Activated T-helper 2 cell treated with anti-CD3 and anti-CD28 coated beads, Interferon-gamma antibody, Interleukin-2, Interleukin-4, amounts not matched to agents 10 μg/mL and 5 μg/mL and 100 μg/mL, durations not matched to agents 14 hours and 24 hours and 36 hours (primary cell): ENCODE measurements around the gene IZUMO2. TPM values are rescaled to one million over a fixed set of nuclear protein-coding genes. Genes with fewer than 3 reads are reported as not detected.

Source experiments
- DNase-seq: peaks from one replicate; pipeline ENCODE4 v3.0.0; 2021; ENCODE audit warnings: low spot score
- H3K27ac Mint-ChIP-seq: one replicate; pipeline ENCODE4 v1.8.0; 2021; ENCODE audit warnings: mixed read lengths
- H3K27me3 Mint-ChIP-seq: one replicate; pipeline ENCODE4 v1.8.0; 2021; ENCODE audit warnings: low read depth, mixed read lengths
- H3K36me3 Mint-ChIP-seq: one replicate; pipeline ENCODE4 v1.8.0; 2021; ENCODE audit warnings: low read depth, mixed read lengths
- H3K4me1 Mint-ChIP-seq: one replicate; pipeline ENCODE4 v1.8.0; 2021; ENCODE audit warnings: low read depth, mixed read lengths
- H3K4me3 Mint-ChIP-seq: one replicate; pipeline ENCODE4 v1.8.0; 2021; ENCODE audit warnings: low read depth, mild to moderate bottlenecking, moderate library complexity, mixed read lengths
- H3K9me3 Mint-ChIP-seq: one replicate; pipeline ENCODE4 v1.8.0; 2021; ENCODE audit warnings: mixed read lengths
- intact Hi-C: fragments of 100-400 bp; cut with micrococcal nuclease; formaldehyde crosslinking; loops from one replicate; pipeline ENCODE4 v1.15.1; 2023
- total RNA-seq: library from RNA; stranded (reverse); gene quantifications from 2 replicates; pipeline ENCODE4 v1.2.3, GENCODE V29; 2022

Gene IZUMO2
- total RNA-seq, 1 donor from 2014 or later = not detected

DNA sequence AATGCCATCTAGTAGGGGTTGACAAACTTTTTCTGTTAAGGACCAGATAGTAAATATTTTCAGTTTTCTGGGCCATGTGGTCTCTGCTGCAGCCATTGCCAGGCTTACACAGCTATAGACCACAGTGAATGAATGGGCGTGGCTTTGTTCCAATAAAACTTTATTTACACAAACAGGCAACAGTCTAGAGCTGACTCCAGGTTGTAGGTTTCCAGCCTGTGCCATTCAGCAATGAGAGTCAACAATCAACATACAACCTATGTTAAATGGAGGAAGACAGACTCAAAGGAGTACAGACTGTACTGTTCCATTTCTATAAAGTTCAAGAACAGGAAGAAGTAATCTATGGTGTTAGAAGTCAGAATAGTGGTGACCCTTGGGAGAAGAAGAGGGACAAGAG lies 15.2 kb upstream of the IZUMO2 start:
- no peak for DNase-seq
- H3K27me3 Mint-ChIP-seq = no peaks in the 10 kb centered on the region
- no peaks in the 10 kb centered on the region for H3K9me3 Mint-ChIP-seq
- H3K27ac Mint-ChIP-seq = no peak overlapping the region
- intact Hi-C loops = no loop called here
- no peaks in the 10 kb centered on the region for H3K36me3 Mint-ChIP-seq
- peaks cover under 1% of the 10 kb centered on the region for H3K4me1 Mint-ChIP-seq
- H3K4me3 Mint-ChIP-seq = no peak overlapping the region

DNA sequence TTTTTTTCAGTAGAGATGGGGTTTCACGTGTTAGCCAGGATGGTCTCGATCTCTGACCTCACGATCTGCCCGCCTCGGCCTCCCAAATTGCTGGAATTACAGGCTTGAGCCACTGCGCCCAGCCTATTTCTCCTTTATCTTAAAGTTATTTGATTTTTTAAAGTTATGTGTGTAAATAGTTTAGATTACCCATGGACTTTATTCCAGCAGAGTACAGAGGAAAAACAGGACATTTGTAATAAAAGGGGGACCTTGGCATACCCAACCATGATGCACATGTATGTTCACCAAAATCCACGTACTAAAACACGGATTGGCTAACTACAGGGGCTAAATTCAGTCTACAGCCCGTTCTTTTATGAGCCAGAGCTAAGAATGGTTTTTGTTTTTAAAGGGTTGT lies 13.7 kb upstream of the IZUMO2 start:
- H3K36me3 Mint-ChIP-seq = no peaks in the 10 kb centered on the region
- no peaks in the 10 kb centered on the region for H3K27me3 Mint-ChIP-seq
- H3K4me1 Mint-ChIP-seq = peaks cover 3% of the 10 kb centered on the region
- H3K4me3 Mint-ChIP-seq = no peak overlapping the region
- H3K9me3 Mint-ChIP-seq = no peaks in the 10 kb centered on the region
- DNase-seq = no peak
- intact Hi-C loops = no loop called here
- no peak overlapping the region for H3K27ac Mint-ChIP-seq

DNA sequence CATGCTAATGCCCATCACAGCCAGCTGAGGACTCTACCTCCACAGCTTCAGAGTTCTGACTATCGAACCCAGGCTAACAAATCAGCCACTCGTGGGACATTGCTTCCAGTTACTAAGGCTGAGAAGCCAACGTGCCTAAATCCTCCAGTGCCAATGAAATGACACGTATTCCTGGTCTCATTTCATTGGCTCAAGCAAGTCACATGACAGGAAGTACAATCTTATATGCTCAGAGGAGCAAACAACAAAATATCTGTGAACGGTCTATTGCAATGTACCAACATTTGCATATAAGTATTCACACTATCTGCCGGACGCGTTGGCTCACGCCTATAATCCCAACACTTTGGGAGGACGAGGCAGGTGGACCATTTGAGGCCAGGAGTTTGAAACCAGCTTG lies 12.8 kb upstream of the IZUMO2 start:
- Mint-ChIP-seq H3K27me3 (no peaks in the 10 kb centered on the region), H3K4me3 (no peak overlapping the region), H3K27ac (no peak overlapping the region), H3K36me3 (no peaks in the 10 kb centered on the region), H3K4me1 (peaks cover 3% of the 10 kb centered on the region), H3K9me3 (no peaks in the 10 kb centered on the region)
- intact Hi-C loops = no loop called here
- DNase-seq = no peak

DNA sequence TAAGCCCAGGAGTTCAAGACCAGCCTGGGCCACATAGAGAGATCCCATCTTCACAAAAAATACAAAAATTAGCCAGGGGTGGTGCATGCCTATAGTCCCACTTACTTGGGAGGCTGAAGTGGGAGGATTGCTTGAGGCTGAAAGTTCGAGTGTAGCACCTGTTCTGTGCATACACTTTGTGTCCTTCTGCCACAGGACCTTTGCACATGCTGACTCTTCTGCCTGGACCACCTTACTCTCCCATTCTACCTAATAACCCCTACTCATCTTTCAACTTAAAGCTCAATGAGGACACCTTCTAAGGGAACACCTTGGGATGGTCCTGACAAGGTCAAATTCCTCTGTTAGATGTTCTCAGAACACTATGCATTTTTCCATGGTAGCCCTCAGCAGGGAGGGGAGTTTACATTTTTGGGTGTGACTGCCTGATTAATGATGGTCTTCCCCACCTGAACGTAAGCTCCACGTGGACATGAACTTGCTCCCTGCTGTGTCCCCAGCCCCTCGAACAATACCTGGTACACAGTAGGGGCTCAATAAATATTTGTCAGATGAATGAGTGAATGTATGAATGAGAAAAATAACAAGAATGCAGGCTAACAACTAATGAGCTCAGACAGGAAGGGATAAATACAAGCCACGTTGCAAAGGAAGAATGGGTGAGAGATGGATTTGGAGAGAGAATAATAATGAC lies 11.2 kb upstream of the IZUMO2 start:
- intact Hi-C loops = no loop called here
- Mint-ChIP-seq H3K4me3 (no peak overlapping the region), H3K27ac (no peak overlapping the region), H3K9me3 (no peaks in the 10 kb centered on the region), H3K27me3 (no peaks in the 10 kb centered on the region), H3K36me3 (no peaks in the 10 kb centered on the region), H3K4me1 (peaks cover 3% of the 10 kb centered on the region)
- DNase-seq = no peak

DNA sequence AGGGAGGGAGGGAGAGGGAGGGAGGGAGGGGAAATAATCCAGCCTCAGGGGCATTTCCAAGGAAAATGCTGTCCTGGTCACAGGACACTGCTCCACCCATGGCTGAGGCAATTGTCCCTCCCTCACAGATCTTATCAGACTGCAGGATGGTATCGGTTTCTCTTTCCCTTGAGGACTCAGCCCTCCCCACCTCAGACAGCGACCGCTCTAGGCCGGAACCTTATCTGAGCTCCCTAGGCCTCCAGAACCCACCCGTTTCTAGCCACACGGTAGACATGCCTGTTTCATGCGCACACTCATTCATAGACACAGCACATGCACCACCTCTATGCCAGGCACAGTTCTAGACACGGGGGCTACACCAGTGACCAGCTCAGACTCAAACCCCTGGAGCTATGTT lies 10.0 kb upstream of the IZUMO2 start:
- no peak overlapping the region for H3K27ac Mint-ChIP-seq
- H3K4me1 Mint-ChIP-seq = peaks cover 3% of the 10 kb centered on the region
- DNase-seq = peak; percentile 24
- no peaks in the 10 kb centered on the region for H3K27me3 Mint-ChIP-seq
- H3K9me3 Mint-ChIP-seq = no peaks in the 10 kb centered on the region
- no peak overlapping the region for H3K4me3 Mint-ChIP-seq
- intact Hi-C loops = no loop called here
- no peaks in the 10 kb centered on the region for H3K36me3 Mint-ChIP-seq

DNA sequence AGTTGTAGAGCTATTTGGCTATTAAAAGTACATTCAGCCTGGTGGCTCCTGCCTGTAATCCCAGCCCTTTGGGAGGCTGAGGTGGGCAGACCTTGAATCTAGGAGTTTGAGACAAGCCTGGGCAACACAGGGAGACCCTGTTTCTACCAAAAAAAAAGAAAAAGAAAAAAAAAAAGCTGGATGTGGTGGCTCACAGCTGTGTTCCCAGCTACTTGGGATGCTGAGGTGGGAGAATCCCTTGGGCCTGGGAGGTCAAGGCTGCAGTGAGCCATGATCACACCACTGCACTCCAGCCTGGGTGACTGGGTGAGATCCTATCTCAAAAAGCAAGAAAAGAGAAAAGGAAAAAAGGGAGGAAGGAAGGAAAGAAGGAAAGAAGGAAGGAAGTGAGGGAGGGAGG lies 9.6 kb upstream of the IZUMO2 start:
- H3K27me3 Mint-ChIP-seq = no peaks in the 10 kb centered on the region
- intact Hi-C loops = no loop called here
- no peak overlapping the region for H3K4me3 Mint-ChIP-seq
- H3K9me3 Mint-ChIP-seq = no peaks in the 10 kb centered on the region
- H3K36me3 Mint-ChIP-seq = no peaks in the 10 kb centered on the region
- H3K4me1 Mint-ChIP-seq = peaks cover 3% of the 10 kb centered on the region
- H3K27ac Mint-ChIP-seq = no peak overlapping the region
- DNase-seq = no peak

DNA sequence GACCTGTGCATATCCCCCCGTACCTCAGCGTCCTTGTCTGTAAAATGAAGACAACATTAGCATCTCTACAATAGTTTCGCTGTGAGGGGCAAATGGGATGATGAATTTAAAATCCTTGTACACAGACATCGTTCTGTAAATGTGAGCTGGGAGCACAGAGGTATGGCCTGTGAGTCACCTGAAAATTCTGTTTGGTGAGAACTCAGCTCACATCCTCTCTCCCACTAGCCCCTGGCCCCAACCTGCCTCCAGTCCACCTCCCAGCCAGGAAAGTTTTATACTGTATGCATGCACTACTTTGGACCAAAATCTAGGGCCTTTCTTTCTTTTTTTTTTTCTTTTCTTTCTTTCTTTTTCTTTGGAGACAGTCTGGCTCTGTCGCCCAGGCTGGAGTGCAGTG lies 8.7 kb upstream of the IZUMO2 start:
- intact Hi-C loops = no loop called here
- DNase-seq = no peak
- no peak overlapping the region for H3K4me3 Mint-ChIP-seq
- H3K4me1 Mint-ChIP-seq = peaks cover 3% of the 10 kb centered on the region
- no peaks in the 10 kb centered on the region for H3K27me3 Mint-ChIP-seq
- no peak overlapping the region for H3K27ac Mint-ChIP-seq
- no peaks in the 10 kb centered on the region for H3K36me3 Mint-ChIP-seq
- H3K9me3 Mint-ChIP-seq = no peaks in the 10 kb centered on the region

DNA sequence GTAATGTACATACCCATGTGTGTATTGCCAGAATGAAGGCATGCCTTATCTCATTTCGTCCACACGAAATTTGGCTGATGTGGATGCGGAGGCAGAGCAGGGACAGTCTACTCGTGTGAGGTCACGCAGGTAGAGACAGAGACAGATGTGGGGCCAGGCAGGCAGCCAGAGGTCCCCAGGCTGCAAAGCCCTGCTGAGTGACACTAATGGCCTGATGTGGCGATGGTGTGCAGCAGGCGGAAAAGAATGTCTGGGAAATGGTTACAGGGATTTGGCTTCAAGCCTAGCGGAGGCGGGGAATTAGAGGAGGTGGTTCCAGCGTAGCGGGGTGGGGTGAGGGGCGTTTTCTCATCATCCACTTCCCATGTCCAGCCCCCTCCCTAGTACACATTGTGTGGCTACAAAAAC lies 4.2 kb upstream of the IZUMO2 start:
- intact Hi-C loops = no loop called here
- no peak overlapping the region for H3K4me3 Mint-ChIP-seq
- H3K27ac Mint-ChIP-seq = no peak overlapping the region
- no peaks in the 10 kb centered on the region for H3K36me3 Mint-ChIP-seq
- H3K9me3 Mint-ChIP-seq = no peaks in the 10 kb centered on the region
- H3K4me1 Mint-ChIP-seq = no peaks in the 10 kb centered on the region
- no peak for DNase-seq
- no peaks in the 10 kb centered on the region for H3K27me3 Mint-ChIP-seq

DNA sequence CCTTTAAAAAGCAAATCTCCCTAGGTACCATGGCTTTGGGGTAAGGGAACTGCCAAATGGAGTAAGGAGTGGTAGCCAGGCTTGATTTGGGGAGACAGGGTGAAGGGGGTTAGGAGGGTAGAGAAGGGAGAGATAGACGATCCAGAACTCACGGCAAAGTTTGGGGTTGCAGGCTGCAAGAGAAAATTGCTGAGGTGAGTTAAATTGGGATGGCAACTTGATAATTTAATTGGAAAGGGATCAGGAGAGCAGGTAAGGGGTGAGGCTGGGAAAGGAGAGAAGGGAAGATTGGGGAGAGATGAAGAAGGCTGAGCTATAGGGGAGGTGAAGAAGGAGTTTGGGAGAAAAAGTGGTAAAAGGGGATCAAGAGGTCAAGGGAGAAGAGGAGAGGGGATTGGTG lies 4.0 kb downstream of the IZUMO2 start:
- Mint-ChIP-seq H3K4me3 (no peak overlapping the region), H3K27ac (no peak overlapping the region), H3K27me3 (no peaks in the 10 kb centered on the region), H3K9me3 (no peaks in the 10 kb centered on the region), H3K4me1 (no peaks in the 10 kb centered on the region), H3K36me3 (no peaks in the 10 kb centered on the region)
- DNase-seq = no peak
- intact Hi-C loops = no loop called here

DNA sequence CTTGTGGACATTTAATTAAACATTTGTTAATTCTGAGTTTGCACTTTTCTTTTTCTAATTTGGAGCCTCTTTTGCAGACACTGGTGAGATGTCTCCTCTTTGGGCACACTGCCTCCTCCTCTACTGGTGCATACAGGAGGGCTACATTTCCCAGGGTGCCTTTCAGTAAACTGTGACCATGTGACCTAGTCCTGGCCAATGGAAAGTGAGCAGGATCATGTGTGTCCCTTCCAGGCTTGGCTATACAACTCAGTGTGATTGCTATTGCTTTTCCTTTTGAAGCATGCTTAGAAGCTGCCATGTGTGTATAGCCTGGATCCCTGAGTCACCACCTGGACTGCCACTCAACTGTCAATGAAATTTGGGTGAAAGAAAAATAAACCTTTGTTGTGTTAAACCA lies 4.5 kb downstream of the IZUMO2 start:
- Mint-ChIP-seq H3K4me3 (no peak overlapping the region), H3K9me3 (no peaks in the 10 kb centered on the region), H3K36me3 (no peaks in the 10 kb centered on the region), H3K27ac (no peak overlapping the region), H3K27me3 (no peaks in the 10 kb centered on the region), H3K4me1 (no peaks in the 10 kb centered on the region)
- DNase-seq = no peak
- intact Hi-C loops = no loop called here

DNA sequence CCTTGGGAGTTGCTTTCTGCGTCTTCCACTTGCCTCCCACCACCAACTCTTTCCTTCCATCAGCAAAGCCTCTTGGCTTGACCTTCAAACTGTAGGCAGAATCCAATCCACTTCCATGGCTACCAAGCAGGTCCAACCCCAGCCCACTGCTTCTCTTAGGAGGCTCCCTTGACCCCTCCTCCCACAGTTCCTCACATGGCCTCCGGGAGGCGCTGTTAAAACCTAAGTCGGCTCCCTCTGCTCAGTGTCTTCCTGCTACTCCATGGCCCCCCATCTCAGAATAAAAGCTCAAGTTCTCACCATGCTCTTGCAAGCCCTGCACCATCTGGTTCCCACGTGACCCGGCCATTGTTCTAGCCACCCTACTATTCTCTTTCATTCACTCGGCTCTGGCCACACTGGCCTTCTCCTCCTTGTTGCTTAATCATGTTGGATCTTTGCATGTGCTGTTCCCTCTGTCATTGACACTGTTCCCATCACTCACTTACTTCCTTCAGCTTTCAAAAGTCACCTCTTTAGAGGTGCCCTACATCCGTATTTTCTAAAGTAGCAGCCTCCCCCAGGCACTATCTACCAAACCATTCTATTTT lies 7.5 kb downstream of the IZUMO2 start:
- intact Hi-C loops = no loop called here
- H3K27ac Mint-ChIP-seq = no peak overlapping the region
- H3K27me3 Mint-ChIP-seq = peaks cover 2% of the 10 kb centered on the region
- no peaks in the 10 kb centered on the region for H3K4me1 Mint-ChIP-seq
- H3K4me3 Mint-ChIP-seq = no peak overlapping the region
- H3K9me3 Mint-ChIP-seq = no peaks in the 10 kb centered on the region
- DNase-seq = no peak
- H3K36me3 Mint-ChIP-seq = no peaks in the 10 kb centered on the region

DNA sequence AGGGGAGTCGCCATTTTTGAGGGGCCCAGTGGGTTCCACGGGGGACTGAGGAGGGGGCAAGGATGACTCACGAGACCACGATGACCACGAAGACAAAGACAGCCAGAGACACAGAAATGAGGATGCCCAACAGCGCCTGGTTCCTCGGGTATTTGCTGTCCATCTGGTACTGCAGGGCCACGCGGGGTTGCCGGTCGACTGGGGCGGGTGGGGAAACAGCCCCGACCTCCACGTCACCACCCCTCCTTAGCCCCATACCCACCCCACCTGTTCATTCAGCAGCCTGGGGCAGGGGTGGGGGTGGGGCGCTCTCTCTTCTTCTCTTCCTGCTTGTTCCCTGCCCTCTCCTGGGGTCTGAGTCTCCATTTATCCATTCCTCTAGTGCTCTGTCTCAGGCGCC lies 8.6 kb downstream of the IZUMO2 start:
- H3K27ac Mint-ChIP-seq = no peak overlapping the region
- no peak for DNase-seq
- no peaks in the 10 kb centered on the region for H3K9me3 Mint-ChIP-seq

DNA sequence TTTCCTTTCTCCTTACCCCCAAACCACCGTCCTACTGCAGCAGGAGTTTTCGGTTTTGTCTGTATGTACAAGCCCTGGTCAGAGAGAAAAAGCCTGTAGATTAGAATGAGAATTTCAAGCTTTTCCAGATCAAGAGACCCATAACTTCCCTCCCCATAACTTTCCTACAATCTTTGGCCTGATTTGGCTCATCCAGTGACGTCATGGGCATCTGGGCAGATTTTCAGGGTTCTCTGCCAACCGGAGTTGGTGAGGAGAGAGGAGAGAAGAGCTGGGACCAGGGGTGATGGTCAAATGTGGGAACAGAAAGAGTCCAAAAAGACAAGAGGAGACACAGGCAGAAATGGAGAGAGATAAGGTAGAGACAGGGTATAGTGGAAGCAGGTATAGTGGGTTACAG lies 10.5 kb downstream of the IZUMO2 start:
- Mint-ChIP-seq H3K36me3 (no peaks in the 10 kb centered on the region), H3K27ac (no peak overlapping the region)
- intact Hi-C loops = no loop called here

More for the DNA sequence above, 8.6 kb downstream of the IZUMO2 start:
- Mint-ChIP-seq H3K36me3 (no peaks in the 10 kb centered on the region), H3K27me3 (peaks cover 2% of the 10 kb centered on the region), H3K4me1 (no peaks in the 10 kb centered on the region), H3K4me3 (no peak overlapping the region)
- intact Hi-C loops = no loop called here

DNA sequence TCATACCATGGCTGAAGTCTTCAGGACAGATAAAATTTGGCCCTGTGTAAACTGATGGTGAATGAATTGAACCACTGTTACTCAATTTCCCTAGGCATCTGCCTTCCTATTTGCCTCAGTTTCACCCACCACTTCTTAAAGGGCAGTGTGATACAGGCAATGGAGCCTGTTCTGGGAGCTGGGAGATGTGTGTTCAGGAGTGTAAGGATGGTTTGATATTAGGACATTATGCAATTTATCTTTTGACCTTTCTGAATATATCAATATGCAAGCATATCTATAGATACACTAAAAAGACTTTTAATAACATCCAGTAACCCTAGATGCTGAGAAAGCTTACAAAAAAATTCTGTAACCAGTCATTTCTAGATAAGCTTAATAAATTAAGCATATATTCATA lies 14.6 kb downstream of the IZUMO2 start:
- peaks cover 16% of the 10 kb centered on the region for H3K27me3 Mint-ChIP-seq
- intact Hi-C loops = no loop called here
- H3K36me3 Mint-ChIP-seq = no peaks in the 10 kb centered on the region
- H3K4me3 Mint-ChIP-seq = no peak overlapping the region
- H3K4me1 Mint-ChIP-seq = peaks cover 8% of the 10 kb centered on the region
- H3K9me3 Mint-ChIP-seq = peaks cover 5% of the 10 kb centered on the region
- no peak for DNase-seq
- no peak overlapping the region for H3K27ac Mint-ChIP-seq

More for the DNA sequence above, 10.5 kb downstream of the IZUMO2 start:
- H3K4me3 Mint-ChIP-seq = no peak overlapping the region
- no peak for DNase-seq
- H3K4me1 Mint-ChIP-seq = peaks cover 4% of the 10 kb centered on the region
- peaks cover 9% of the 10 kb centered on the region for H3K27me3 Mint-ChIP-seq
- peaks cover 5% of the 10 kb centered on the region for H3K9me3 Mint-ChIP-seq
